Hepatic stellate cell (primary cell): ENCODE data around the gene LUZP1.

Source experiments
- DNase-seq: peaks from one replicate; pipeline ENCODE4 v3.0.0; 2011; ENCODE audit warnings: low spot score

Gene LUZP1

GRCh38 chr1:23152966-23153684 lies 15.5 kb downstream of the LUZP1 start:
- no peak for DNase-seq

- DNase-seq, result no peak
Measured at GRCh38 chr1:23150742-23151141, 17.9 kb downstream of the LUZP1 start.

GRCh38 chr1:23150125-23150524 lies 18.5 kb downstream of the LUZP1 start:
- DNase-seq, result no peak

- no peak for DNase-seq
Measured at GRCh38 chr1:23149114-23149513, 19.5 kb downstream of the LUZP1 start.

- DNase-seq, result no peak
Measured at GRCh38 chr1:23148084-23148483, 20.6 kb downstream of the LUZP1 start.

GRCh38 chr1:23140940-23141596 lies 27.6 kb downstream of the LUZP1 start:
- DNase-seq, result no peak

- no peak for DNase-seq
Measured at GRCh38 chr1:23135268-23135667, 33.4 kb downstream of the LUZP1 start.

GRCh38 chr1:23134055-23134454 lies 34.6 kb downstream of the LUZP1 start:
- no peak for DNase-seq

- DNase-seq, result no peak
Measured at GRCh38 chr1:23133587-23133986, 35.1 kb downstream of the LUZP1 start.

GRCh38 chr1:23132033-23132432 lies 36.6 kb downstream of the LUZP1 start:
- DNase-seq, result no peak

GRCh38 chr1:23129846-23130245 lies 38.8 kb downstream of the LUZP1 start:
- DNase-seq, result no peak

- peak; percentile 17 for DNase-seq
Measured at GRCh38 chr1:23126801-23127200, 41.9 kb downstream of the LUZP1 start.

GRCh38 chr1:23126200-23126599 lies 42.5 kb downstream of the LUZP1 start:
- no peak for DNase-seq

GRCh38 chr1:23125489-23125888 lies 43.2 kb downstream of the LUZP1 start:
- DNase-seq, result no peak

GRCh38 chr1:23124259-23125026 lies 44.2 kb downstream of the LUZP1 start:
- no peak for DNase-seq

GRCh38 chr1:23123528-23123927 lies 45.1 kb downstream of the LUZP1 start:
- DNase-seq, result no peak

GRCh38 chr1:23122796-23123195 lies 45.9 kb downstream of the LUZP1 start:
- DNase-seq, result no peak

- peak; percentile 36 for DNase-seq
Measured at GRCh38 chr1:23122023-23122748, 46.5 kb downstream of the LUZP1 start.

GRCh38 chr1:23120383-23120782 lies 48.3 kb downstream of the LUZP1 start:
- DNase-seq, result no peak

GRCh38 chr1:23118957-23119792 lies 49.5 kb downstream of the LUZP1 start:
- no peak for DNase-seq

GRCh38 chr1:23118407-23118806 lies 50.2 kb downstream of the LUZP1 start:
- no peak for DNase-seq
